Measurements from ENCODE around the gene TFCP2L1.
A peak's percentile ranks its signal among the peaks of the same experiment; 100 is the strongest.
"Not testable (repeated sequence)": the region's sequence is repeated elsewhere in the genome, so short reads cannot be mapped to it uniquely, and the experiment has no call there.

Gene TFCP2L1

GRCh38 chr2:121307048-121307447 is 22.0 kb upstream of the TFCP2L1 start:
- no peak overlapping the region for H3K4me3 ChIP-seq (ENCODE audit: low read depth, low read length)
- DNase-seq (ENCODE audit: low read depth): no peak
- TF ChIP-seq CTCF (IDR thresholded peaks at IDR 0.05; ENCODE audit: insufficient read depth, low read depth, low read length, missing control alignments): no peak

- no peak for TF ChIP-seq CTCF (IDR thresholded peaks at IDR 0.05; ENCODE audit: insufficient read depth, low read depth, low read length, missing control alignments)
- no peak for DNase-seq (ENCODE audit: low read depth)
- no peak overlapping the region for H3K4me3 ChIP-seq (ENCODE audit: low read depth, low read length)
Observed at GRCh38 chr2:121304941-121305340, 19.9 kb upstream of the TFCP2L1 start.

- H3K4me3 ChIP-seq (ENCODE audit: low read depth, low read length): no peak overlapping the region
- no peak for TF ChIP-seq CTCF (IDR thresholded peaks at IDR 0.05; ENCODE audit: insufficient read depth, low read depth, low read length, missing control alignments)
- no peak for DNase-seq (ENCODE audit: low read depth)
Observed at GRCh38 chr2:121303531-121304263, 18.7 kb upstream of the TFCP2L1 start.

- not testable (repeated sequence) for DNase-seq (ENCODE audit: low read depth); H3K4me3 ChIP-seq (ENCODE audit: low read depth, low read length)
Observed at GRCh38 chr2:121301190-121301589, 16.2 kb upstream of the TFCP2L1 start.

- no peak overlapping the region for H3K4me3 ChIP-seq (ENCODE audit: low read depth, low read length)
- no peak for TF ChIP-seq CTCF (IDR thresholded peaks at IDR 0.05; ENCODE audit: insufficient read depth, low read depth, low read length, missing control alignments)
- DNase-seq (ENCODE audit: low read depth): no peak
Observed at GRCh38 chr2:121298476-121298875, 13.5 kb upstream of the TFCP2L1 start.

- not testable (repeated sequence) for DNase-seq (ENCODE audit: low read depth)
Observed at GRCh38 chr2:121297866-121298265, 12.9 kb upstream of the TFCP2L1 start.

GRCh38 chr2:121297217-121297830 is 12.3 kb upstream of the TFCP2L1 start:
- TF ChIP-seq CTCF (IDR thresholded peaks at IDR 0.05; ENCODE audit: insufficient read depth, low read depth, low read length, missing control alignments): peak; percentile 63
- peak; percentile 17 for DNase-seq (ENCODE audit: low read depth)
- no peak overlapping the region for H3K4me3 ChIP-seq (ENCODE audit: low read depth, low read length)

More at GRCh38 chr2:121297866-121298265, 12.9 kb upstream of the TFCP2L1 start:
- not testable (repeated sequence) for H3K4me3 ChIP-seq (ENCODE audit: low read depth, low read length)
